ENCODE data around the gene SORBS2. TPM values are rescaled to one million over a fixed set of nuclear protein-coding genes. Genes with fewer than 3 reads are reported as not detected.

Gene SORBS2
- total RNA-seq, 1 experiment from 2014 or later = 0.34 TPM

GRCh38 chr4:185817403-185817818 is 5.4 kb upstream of the SORBS2 start:
- Histone ChIP-seq H3K79me2 (ENCODE audit: insufficient read depth, low read length) (no peaks in the 10 kb centered on the region), H3K27ac (ENCODE audit: low read depth, low read length) (no peak overlapping the region), H3K27me3 (ENCODE audit: insufficient read depth, low read length) (no peaks in the 10 kb centered on the region), H3K4me3 (replicated peaks in 1 of 2; ENCODE audit: low read depth in 1 of 2, low read length in 2 of 2) (no peak overlapping the region), H3K9me3 (ENCODE audit: control insufficient read depth in 1 of 2, insufficient read depth in 1 of 2, low read depth in 1 of 2, low read length in 2 of 2) (no peaks in the 10 kb centered on the region), H2AFZ (ENCODE audit: low read depth, low read length, poor library complexity, severe bottlenecking) (no peak overlapping the region), H3K9ac (ENCODE audit: low read length) (no peak overlapping the region), H3K4me1 (ENCODE audit: control insufficient read depth in 1 of 2, insufficient read depth in 2 of 2, low read length in 2 of 2) (no peaks in the 10 kb centered on the region), H4K20me1 (ENCODE audit: insufficient read depth) (no peaks in the 10 kb centered on the region), H3K9me2 (ENCODE audit: insufficient read depth) (no peaks in the 10 kb centered on the region), H3K4me2 (ENCODE audit: low read length) (no peak overlapping the region), H3K36me3 (ENCODE audit: control insufficient read depth in 1 of 2, insufficient read depth in 2 of 2, low read length in 2 of 2) (no peaks in the 10 kb centered on the region)
- CTCF ChIA-PET = no interaction called here
- no peak for TF ChIP-seq SP1 (IDR thresholded peaks at IDR 0.05; ENCODE audit: low read depth)
- no peak for TF ChIP-seq ZFX (IDR thresholded peaks at IDR 0.05)
- no peak for TF ChIP-seq MAX (IDR thresholded peaks at IDR 0.05)
- TF ChIP-seq TCF7L2 (IDR thresholded peaks at IDR 0.05; ENCODE audit: borderline replicate concordance, extremely low read depth, insufficient read depth, insufficient read length) = no peak
- DNase-seq (ENCODE audit: low read depth, low spot score) (no peak), ATAC-seq (no peak)
- intact Hi-C loops (cut with micrococcal nuclease) = no loop called here
- RAD21 ChIA-PET (ENCODE audit: low non-redundant PET in 1 of 2, low total read pairs in 2 of 2, uncharacterized antibody in 2 of 2, unreplicated experiment in 2 of 2) = no interaction called here
- BruUV-seq (replicated peaks) = no TSS peak
- POLR2A ChIA-PET = no interaction called here

- intact Hi-C loops (cut with micrococcal nuclease) = no loop called here
- ATAC-seq (no peak), DNase-seq (ENCODE audit: low read depth, low spot score) (no peak)
- Histone ChIP-seq H3K4me2 (ENCODE audit: low read length) (no peak overlapping the region), H3K27me3 (ENCODE audit: insufficient read depth, low read length) (no peaks in the 10 kb centered on the region), H3K36me3 (ENCODE audit: control insufficient read depth in 1 of 2, insufficient read depth in 2 of 2, low read length in 2 of 2) (no peaks in the 10 kb centered on the region), H2AFZ (ENCODE audit: low read depth, low read length, poor library complexity, severe bottlenecking) (no peak overlapping the region), H3K4me1 (ENCODE audit: control insufficient read depth in 1 of 2, insufficient read depth in 2 of 2, low read length in 2 of 2) (no peaks in the 10 kb centered on the region), H3K9me2 (ENCODE audit: insufficient read depth) (no peaks in the 10 kb centered on the region), H3K27ac (ENCODE audit: low read depth, low read length) (no peak overlapping the region), H4K20me1 (ENCODE audit: insufficient read depth) (no peaks in the 10 kb centered on the region), H3K4me3 (replicated peaks in 1 of 2; ENCODE audit: low read depth in 1 of 2, low read length in 2 of 2) (no peak overlapping the region), H3K9ac (ENCODE audit: low read length) (no peak overlapping the region), H3K9me3 (ENCODE audit: control insufficient read depth in 1 of 2, insufficient read depth in 1 of 2, low read depth in 1 of 2, low read length in 2 of 2) (no peaks in the 10 kb centered on the region), H3K79me2 (ENCODE audit: insufficient read depth, low read length) (no peaks in the 10 kb centered on the region)
- TF ChIP-seq RAD21 (IDR thresholded peaks at IDR 0.05; ENCODE audit: low read depth) = no peak
- TF ChIP-seq POLR2A (IDR thresholded peaks at IDR 0.05; ENCODE audit: borderline replicate concordance, extremely low read depth, insufficient read depth, insufficient read length) = no peak
- no peak for TF ChIP-seq YY1 (IDR thresholded peaks at IDR 0.05; ENCODE audit: extremely low read depth, insufficient replicate concordance, low read depth, low read length)
- TF ChIP-seq REST (IDR thresholded peaks at IDR 0.05; ENCODE audit: low read depth) = no peak
- no TSS peak for BruUV-seq (replicated peaks)
- CTCF ChIA-PET = no interaction called here
- RAD21 ChIA-PET (ENCODE audit: low non-redundant PET in 1 of 2, low total read pairs in 2 of 2, uncharacterized antibody in 2 of 2, unreplicated experiment in 2 of 2) = no interaction called here
- POLR2A ChIA-PET = no interaction called here
Measured at GRCh38 chr4:185813133-185813532, 1.1 kb upstream of the SORBS2 start.
